Activated naive CD8-positive, alpha-beta T cell treated with anti-CD3 and anti-CD28 coated beads for 36 hours (primary cell): ENCODE measurements around the gene FHIT. TPM values are rescaled to one million over a fixed set of nuclear protein-coding genes. Genes with fewer than 3 reads are reported as not detected.
"Not testable (repeated sequence)": the region's sequence is repeated elsewhere in the genome, so short reads cannot be mapped to it uniquely, and the experiment has no call there.

Source experiments
- DNase-seq: peaks from one replicate; pipeline ENCODE4 v3.0.0; 2021
- H3K27ac Mint-ChIP-seq: one replicate; pipeline ENCODE4 v1.8.0; 2022; ENCODE audit warnings: mild to moderate bottlenecking, moderate library complexity, mixed read lengths
- H3K27me3 Mint-ChIP-seq: one replicate; pipeline ENCODE4 v1.8.0; 2022; ENCODE audit warnings: mild to moderate bottlenecking, mixed read lengths
- H3K36me3 Mint-ChIP-seq: one replicate; pipeline ENCODE4 v1.8.0; 2021; ENCODE audit warnings: mild to moderate bottlenecking, mixed read lengths
- H3K4me1 Mint-ChIP-seq: one replicate; pipeline ENCODE4 v1.8.0; 2021; ENCODE audit warnings: mixed read lengths
- H3K4me3 Mint-ChIP-seq: one replicate; pipeline ENCODE4 v1.8.0; 2022; ENCODE audit warnings: mild to moderate bottlenecking, moderate library complexity, mixed read lengths
- H3K9me3 Mint-ChIP-seq: one replicate; pipeline ENCODE4 v1.8.0; 2022; ENCODE audit warnings: mixed read lengths
- total RNA-seq, 2 experiments: library from RNA; stranded (reverse); gene quantifications; one replicate each; pipeline ENCODE4 v1.2.3, GENCODE V29; 2021

The FHIT gene
- total RNA-seq, 2 experiments from 2014 or later = 8.6 to 9.0 TPM

DNA sequence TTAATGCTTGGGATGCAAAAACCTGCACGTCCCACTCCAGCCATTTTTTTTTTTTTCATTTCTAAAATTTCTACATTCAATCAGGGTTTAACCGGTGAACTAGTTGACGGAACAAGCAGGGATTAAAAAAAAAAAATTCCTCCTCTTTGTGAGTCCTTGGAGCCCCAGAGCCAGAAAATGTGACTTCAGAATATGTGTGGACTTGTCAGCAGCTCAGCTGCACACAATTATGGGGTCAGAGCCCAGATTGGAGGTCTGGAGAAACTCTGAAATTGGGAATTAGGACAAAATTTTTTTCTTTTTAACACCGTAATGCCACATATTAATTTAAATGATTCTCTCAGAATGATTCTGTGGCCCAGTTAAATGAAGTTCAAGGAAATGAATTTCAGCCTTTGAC lies 1280.5 kb downstream of the FHIT start:
- DNase-seq = no peak
- H3K4me1 Mint-ChIP-seq = peaks cover 3% of the 10 kb centered on the region
- H3K36me3 Mint-ChIP-seq = peaks cover 1% of the 10 kb centered on the region
- no peak overlapping the region for H3K27ac Mint-ChIP-seq
- peaks cover 4% of the 10 kb centered on the region for H3K9me3 Mint-ChIP-seq
- no peaks in the 10 kb centered on the region for H3K27me3 Mint-ChIP-seq
- no peak overlapping the region for H3K4me3 Mint-ChIP-seq

DNA sequence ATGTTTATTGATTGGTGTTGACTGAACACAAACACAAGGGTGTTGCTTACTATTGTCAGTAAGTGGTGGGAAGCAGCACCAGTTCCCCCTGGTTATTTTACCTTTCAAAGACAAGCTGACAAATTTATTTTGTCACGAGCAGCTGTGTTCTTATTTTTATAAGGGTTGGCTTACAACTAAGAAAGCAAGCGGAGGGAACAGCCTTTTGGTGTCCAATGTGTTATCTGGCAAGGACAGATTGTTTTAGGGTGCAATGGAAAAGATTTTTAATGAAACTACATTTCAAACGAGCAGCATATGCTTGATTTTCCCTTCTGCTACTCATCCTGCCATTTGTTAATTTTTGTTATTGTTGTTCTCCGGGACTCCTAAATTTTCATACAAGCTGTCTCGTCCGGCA lies 1280.9 kb downstream of the FHIT start:
- peaks cover 4% of the 10 kb centered on the region for H3K9me3 Mint-ChIP-seq
- H3K4me1 Mint-ChIP-seq = peaks cover 3% of the 10 kb centered on the region
- H3K27me3 Mint-ChIP-seq = no peaks in the 10 kb centered on the region
- H3K36me3 Mint-ChIP-seq = peaks cover 1% of the 10 kb centered on the region
- DNase-seq = no peak
- no peak overlapping the region for H3K27ac Mint-ChIP-seq
- H3K4me3 Mint-ChIP-seq = no peak overlapping the region

DNA sequence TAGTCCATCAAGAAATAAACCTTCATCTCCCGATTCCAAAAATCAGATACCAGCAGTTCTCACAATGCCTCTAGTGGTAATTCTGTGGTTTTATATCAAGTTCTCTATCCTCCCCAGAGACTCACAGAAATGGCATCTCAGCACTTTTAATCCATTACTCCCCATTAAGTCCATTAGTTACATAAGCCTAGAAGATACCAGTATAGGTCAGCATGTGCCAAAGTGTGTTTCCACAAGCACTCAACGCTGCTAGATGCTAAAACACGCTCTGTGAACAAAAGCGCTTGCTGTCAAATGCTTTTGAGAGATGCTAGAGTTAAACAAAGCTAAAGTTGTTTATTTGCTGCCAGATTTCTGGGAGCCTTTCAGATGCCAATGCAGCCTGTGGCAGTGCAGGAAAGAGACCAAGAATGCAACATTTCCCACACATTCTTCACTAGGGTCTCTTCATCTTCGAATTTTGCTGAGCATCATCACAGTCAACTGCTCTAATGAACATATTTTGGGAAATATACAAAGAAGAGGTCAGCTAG lies 1282.7 kb downstream of the FHIT start:
- Mint-ChIP-seq H3K36me3 (peaks cover 1% of the 10 kb centered on the region), H3K27ac (no peak overlapping the region), H3K4me3 (no peak overlapping the region), H3K9me3 (peaks cover 4% of the 10 kb centered on the region), H3K27me3 (no peaks in the 10 kb centered on the region), H3K4me1 (peaks cover 3% of the 10 kb centered on the region)
- DNase-seq = no peak

DNA sequence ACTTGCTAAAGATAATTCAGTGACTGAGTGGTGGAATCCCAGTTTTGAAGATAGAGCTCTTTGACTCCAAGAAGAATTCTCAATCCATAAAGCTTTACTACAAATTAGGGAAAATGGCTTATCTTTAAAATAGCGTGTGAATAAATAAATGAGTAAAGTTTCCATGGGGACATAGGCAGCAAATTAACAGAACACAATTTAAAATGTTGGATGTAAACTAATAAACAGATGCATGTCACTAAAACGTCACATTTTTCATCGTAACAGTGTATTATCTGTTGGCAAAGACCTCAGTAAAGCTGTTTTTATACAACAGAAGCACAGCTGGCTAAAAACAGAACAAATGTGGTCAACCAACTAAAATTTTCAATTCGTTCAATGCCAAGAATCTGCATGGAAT lies 1287.6 kb downstream of the FHIT start:
- no peaks in the 10 kb centered on the region for H3K27me3 Mint-ChIP-seq
- H3K4me1 Mint-ChIP-seq = peaks cover 9% of the 10 kb centered on the region
- H3K9me3 Mint-ChIP-seq = peaks cover 4% of the 10 kb centered on the region
- no peak overlapping the region for H3K27ac Mint-ChIP-seq
- H3K4me3 Mint-ChIP-seq = no peak overlapping the region
- DNase-seq = no peak
- H3K36me3 Mint-ChIP-seq = peaks cover 7% of the 10 kb centered on the region

DNA sequence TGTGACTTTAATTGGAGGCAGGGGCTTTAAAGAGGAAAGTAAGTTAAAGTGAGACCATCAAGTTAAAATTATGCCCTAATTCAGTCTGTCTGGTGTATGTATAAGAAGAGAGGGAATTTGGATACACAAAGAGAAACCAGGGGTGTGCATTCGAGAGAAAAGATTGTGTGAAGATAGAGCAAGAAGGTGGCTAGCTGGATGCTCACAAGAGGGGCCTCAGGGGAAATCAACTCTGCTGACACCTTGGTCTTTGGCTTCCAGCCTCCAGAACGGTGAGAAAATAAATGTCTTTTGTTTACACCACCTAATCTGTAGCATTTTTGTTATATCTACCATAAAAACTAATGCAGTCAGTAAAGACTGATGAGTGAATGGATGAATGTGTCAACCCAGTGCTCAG lies 1294.1 kb downstream of the FHIT start:
- H3K36me3 Mint-ChIP-seq = peaks cover 17% of the 10 kb centered on the region
- no peak overlapping the region for H3K27ac Mint-ChIP-seq
- no peaks in the 10 kb centered on the region for H3K27me3 Mint-ChIP-seq
- H3K4me3 Mint-ChIP-seq = no peak overlapping the region
- H3K4me1 Mint-ChIP-seq = peaks cover 6% of the 10 kb centered on the region
- peaks cover 5% of the 10 kb centered on the region for H3K9me3 Mint-ChIP-seq
- DNase-seq = no peak

DNA sequence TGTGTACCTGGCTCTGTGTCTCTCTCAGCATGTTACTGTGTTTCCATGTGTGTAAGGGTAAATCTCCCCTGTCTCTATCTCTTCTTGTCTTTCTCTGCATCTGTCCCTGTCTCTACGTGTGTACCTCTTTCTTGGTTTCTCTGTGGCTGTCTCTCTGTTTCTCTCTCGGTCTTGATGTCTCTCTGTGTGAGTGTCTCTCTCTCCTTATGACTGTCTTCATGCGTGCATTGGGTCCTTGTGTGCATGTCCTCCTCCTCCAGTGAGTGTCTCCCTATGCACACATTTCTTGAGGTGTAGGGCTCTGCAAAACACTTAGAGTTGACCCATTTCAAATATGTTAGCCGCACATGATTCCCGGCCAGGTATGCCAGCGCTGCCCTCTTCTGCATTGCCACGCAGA lies 1298.1 kb downstream of the FHIT start:
- Mint-ChIP-seq H3K4me1 (no peaks in the 10 kb centered on the region), H3K27me3 (no peaks in the 10 kb centered on the region), H3K4me3 (no peak overlapping the region), H3K9me3 (peaks cover 9% of the 10 kb centered on the region), H3K27ac (no peak overlapping the region), H3K36me3 (peaks cover 21% of the 10 kb centered on the region)
- no peak for DNase-seq

DNA sequence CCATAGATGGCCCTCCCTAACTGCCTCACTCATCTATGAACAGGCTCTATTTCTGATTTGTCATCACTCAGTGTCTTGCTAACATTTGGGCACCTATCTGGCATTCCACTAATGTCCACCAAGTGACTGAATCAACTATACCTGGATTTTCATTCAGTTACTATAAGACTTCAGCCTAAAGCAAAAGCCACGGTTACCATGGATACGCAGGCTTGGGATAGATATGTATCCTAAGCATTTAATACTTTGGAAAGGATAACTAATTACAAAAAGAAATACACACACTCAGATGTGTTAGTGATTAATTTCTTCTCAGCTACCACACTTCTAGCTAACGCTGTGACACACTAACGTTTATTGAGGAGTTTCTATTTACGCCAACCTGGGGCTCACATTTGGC lies 1301.9 kb downstream of the FHIT start:
- DNase-seq = no peak
- Mint-ChIP-seq H3K4me1 (no peaks in the 10 kb centered on the region), H3K27ac (no peak overlapping the region), H3K36me3 (peaks cover 14% of the 10 kb centered on the region), H3K9me3 (peaks cover 22% of the 10 kb centered on the region), H3K27me3 (no peaks in the 10 kb centered on the region), H3K4me3 (no peak overlapping the region)

DNA sequence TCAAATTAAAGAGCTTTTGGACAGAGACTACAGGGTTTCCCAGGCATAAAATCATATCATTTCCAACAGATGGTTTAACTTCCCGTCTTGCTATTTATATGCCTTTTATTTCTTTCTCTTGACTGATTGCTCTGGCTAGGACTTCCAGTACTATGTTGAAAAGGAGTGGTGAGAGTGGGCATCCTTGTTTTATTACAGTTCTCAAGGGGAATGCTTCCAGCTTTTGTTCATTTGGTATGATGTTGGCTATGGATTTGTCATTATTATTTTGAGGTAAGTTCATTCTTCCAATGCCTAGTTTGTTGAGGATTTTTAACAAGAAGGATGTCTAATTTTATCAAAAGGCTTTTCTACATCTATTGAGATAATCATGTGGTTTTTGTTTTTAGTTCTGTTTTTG lies 1304.9 kb downstream of the FHIT start:
- H3K27me3 Mint-ChIP-seq = no peaks in the 10 kb centered on the region
- DNase-seq = no peak
- peaks cover 1% of the 10 kb centered on the region for H3K4me1 Mint-ChIP-seq
- H3K4me3 Mint-ChIP-seq = no peak overlapping the region
- no peak overlapping the region for H3K27ac Mint-ChIP-seq
- H3K9me3 Mint-ChIP-seq = peaks cover 22% of the 10 kb centered on the region
- H3K36me3 Mint-ChIP-seq = peaks cover 8% of the 10 kb centered on the region

DNA sequence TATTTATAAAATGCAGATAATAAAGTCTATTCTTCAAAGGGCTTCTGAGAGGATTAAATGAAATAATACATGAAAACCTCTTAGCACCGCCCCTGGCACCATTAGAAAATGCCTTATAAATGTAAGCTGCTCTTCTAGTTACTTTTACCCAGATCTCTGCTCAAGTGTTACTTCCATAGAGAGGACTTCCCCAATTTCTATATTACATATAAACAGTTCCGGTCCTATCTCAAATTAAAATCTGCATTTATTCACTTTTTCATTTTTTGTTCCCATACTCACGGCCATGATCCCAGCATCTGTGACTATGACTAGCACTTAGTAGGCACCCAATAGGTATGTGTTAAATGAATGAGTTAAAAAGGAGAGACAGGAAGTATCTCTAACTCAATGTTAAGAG lies 1310.5 kb downstream of the FHIT start:
- H3K27me3 Mint-ChIP-seq = no peaks in the 10 kb centered on the region
- no peak for DNase-seq
- H3K36me3 Mint-ChIP-seq = peaks cover 1% of the 10 kb centered on the region
- H3K4me3 Mint-ChIP-seq = no peak overlapping the region
- no peak overlapping the region for H3K27ac Mint-ChIP-seq
- peaks cover 24% of the 10 kb centered on the region for H3K4me1 Mint-ChIP-seq
- peaks cover 6% of the 10 kb centered on the region for H3K9me3 Mint-ChIP-seq

DNA sequence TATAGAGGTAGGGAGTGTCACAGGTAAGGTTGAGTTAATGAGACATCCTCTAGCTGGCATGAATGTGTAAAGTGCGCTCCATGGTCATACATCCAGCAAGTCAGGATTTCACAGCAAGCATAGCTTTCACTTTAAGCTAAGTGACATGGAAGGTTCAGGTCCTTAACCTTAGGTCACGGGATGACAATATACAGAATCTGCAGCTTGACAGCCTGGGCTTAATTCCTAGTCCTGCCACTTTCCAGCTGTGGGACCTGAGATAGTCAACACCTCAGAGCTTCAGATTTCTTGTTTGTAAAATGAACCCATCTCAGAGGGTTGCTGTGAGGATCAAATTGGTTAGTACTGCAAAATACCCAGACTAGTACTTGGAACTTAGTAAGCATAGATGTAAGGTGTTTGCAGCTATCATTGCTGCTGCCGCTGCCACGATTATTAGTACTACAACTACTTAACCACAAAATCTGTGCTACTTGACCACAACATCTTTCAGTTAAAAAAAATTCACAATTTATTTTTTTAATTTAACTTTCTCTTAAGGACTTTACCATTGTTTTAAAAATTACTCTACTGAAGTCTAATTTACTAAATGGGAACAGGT lies 1311.3 kb downstream of the FHIT start:
- no peaks in the 10 kb centered on the region for H3K27me3 Mint-ChIP-seq
- H3K27ac Mint-ChIP-seq = no peak overlapping the region
- H3K4me1 Mint-ChIP-seq = peaks cover 32% of the 10 kb centered on the region
- peaks cover 2% of the 10 kb centered on the region for H3K9me3 Mint-ChIP-seq
- no peak overlapping the region for H3K4me3 Mint-ChIP-seq
- H3K36me3 Mint-ChIP-seq = peaks cover 1% of the 10 kb centered on the region
- DNase-seq = no peak

DNA sequence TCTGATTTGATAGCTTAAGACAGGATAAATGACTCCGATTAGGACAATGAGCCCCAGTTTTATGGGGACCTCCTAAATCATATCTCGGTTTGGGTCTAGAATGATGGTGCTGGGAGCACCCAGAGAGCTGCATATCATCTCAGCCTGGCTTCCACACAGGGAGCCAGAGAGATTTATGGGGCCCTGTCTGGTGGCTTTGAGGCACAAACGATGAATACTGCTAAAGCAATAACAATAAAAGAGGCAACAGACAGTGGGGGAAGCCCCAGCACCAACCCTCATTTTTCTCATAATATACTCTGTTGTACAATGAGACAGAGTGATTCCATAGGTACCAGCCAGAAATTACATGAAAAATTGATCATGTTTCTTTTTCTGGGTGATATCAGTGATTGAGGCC lies 1312.4 kb downstream of the FHIT start:
- H3K27ac Mint-ChIP-seq = no peak overlapping the region

DNA sequence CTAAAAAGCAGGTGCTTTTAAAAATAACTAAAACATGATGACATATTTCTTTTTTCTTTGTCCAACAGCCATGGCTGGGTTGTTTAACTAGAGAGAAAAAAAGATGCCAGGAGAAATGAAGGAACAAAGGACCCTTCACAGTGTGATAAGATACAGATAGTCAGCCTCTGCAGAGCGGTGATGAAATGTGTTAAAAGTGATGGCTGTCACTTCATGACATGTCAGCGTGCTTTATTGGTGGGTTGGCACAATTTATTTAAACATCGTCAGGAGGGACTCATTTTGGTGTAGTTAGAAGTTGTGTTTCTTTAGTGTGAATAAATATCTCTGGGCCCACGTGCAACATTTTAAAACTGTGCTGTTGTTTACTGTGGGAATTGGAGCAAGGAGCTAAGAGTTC lies 1314.1 kb downstream of the FHIT start:
- peaks cover 8% of the 10 kb centered on the region for H3K36me3 Mint-ChIP-seq
- peaks cover 3% of the 10 kb centered on the region for H3K9me3 Mint-ChIP-seq
- no peak overlapping the region for H3K4me3 Mint-ChIP-seq
- peaks cover 52% of the 10 kb centered on the region for H3K4me1 Mint-ChIP-seq
- no peak overlapping the region for H3K27ac Mint-ChIP-seq
- DNase-seq = no peak
- H3K27me3 Mint-ChIP-seq = no peaks in the 10 kb centered on the region

More for the DNA sequence above, 1312.4 kb downstream of the FHIT start:
- no peak for DNase-seq
- H3K9me3 Mint-ChIP-seq = peaks cover 3% of the 10 kb centered on the region
- no peak overlapping the region for H3K4me3 Mint-ChIP-seq
- H3K36me3 Mint-ChIP-seq = peaks cover 7% of the 10 kb centered on the region
- peaks cover 40% of the 10 kb centered on the region for H3K4me1 Mint-ChIP-seq
- no peaks in the 10 kb centered on the region for H3K27me3 Mint-ChIP-seq

DNA sequence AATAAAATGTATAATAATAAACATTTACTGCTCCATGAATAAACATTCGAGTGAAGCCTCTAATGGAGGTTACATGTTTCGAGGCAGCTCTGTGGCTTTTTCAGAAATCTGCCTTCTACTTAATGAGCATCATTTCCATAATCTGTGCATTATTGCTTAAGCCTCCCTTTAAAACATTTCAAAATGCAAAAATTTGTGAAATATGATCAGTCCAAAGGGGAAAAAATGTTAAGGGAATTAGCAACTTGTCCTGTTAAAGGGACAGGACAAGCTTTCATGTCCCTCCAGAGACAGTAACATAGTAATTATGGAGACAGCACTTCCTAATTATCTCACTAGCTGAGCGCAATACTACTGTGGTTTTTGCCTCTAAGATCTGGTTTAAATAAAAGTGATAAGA lies 1314.8 kb downstream of the FHIT start:
- Mint-ChIP-seq H3K4me3 (no peak overlapping the region), H3K27me3 (no peaks in the 10 kb centered on the region), H3K9me3 (peaks cover 3% of the 10 kb centered on the region), H3K4me1 (peaks cover 56% of the 10 kb centered on the region), H3K36me3 (peaks cover 8% of the 10 kb centered on the region), H3K27ac (no peak overlapping the region)
- no peak for DNase-seq

DNA sequence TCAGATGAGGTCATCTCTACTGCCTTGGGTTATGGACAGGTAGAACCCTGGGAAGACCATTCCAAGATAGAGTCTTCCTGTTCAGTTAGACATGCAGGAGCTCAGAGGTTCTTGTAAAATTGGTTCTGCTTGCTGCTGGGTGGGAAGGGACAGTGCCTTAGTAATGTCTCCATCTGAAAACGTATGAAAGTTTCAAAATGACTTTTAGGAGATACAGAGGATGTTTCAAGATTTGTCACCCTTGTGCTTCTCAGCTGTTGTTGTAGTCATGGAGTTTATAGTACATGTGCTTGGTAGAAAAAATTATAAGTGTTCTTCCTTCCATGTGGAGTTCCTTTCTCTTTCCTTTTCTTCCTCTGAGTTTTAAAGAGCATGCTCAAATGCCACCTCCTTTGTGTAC lies 1316.2 kb downstream of the FHIT start:
- Mint-ChIP-seq H3K36me3 (peaks cover 8% of the 10 kb centered on the region), H3K27ac (peak overlapping the region; percentile 69)
- DNase-seq = peak; percentile 2

DNA sequence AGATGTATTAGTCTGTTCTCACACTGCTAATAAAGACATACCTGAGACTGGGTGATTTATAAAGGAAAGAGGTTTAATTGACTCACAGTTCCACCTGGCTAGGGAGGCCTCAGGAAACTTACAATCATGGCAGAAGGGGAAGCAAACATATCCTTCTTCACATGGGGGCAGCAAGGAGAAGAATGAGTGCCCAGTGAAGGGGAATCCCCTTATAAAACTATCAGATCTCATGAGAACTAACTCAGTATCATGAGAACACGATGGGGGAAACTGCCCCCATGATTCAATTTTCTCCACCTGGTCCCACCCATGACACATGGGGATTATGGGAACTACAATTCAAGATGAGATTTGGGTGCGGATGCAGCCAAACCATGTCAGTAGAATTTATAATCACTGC lies 1316.7 kb downstream of the FHIT start:
- H3K4me3 Mint-ChIP-seq, H3K9me3 Mint-ChIP-seq, DNase-seq, H3K36me3 Mint-ChIP-seq, H3K27me3 Mint-ChIP-seq: not testable (repeated sequence)
- Mint-ChIP-seq H3K27ac (peak overlapping the region; percentile 69), H3K4me1 (peaks cover 52% of the 10 kb centered on the region)

More for the DNA sequence above, 1316.2 kb downstream of the FHIT start:
- no peak overlapping the region for H3K4me3 Mint-ChIP-seq
- H3K9me3 Mint-ChIP-seq = peaks cover 3% of the 10 kb centered on the region
- peaks cover 51% of the 10 kb centered on the region for H3K4me1 Mint-ChIP-seq
- no peaks in the 10 kb centered on the region for H3K27me3 Mint-ChIP-seq

DNA sequence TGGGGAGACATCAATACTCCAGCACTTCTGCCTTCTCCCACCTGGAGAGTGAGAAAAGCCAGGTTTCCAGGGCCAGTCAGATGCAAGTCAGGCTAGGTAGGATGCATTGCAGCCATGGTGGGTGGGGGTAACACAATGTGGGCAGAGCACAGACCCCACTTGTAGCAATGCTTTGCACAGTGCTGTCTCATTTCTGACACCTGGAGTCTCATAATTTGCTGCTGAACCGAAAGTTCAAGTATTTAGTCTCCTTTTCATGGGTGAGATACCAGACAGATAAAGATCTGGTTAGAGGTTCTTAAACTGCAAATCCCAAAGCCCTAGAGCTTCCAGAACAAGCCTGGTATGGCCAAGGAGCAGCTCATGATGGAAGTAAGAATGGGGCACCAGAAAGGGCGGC lies 1321.1 kb downstream of the FHIT start:
- Mint-ChIP-seq H3K27ac (no peak overlapping the region), H3K9me3 (peaks cover 3% of the 10 kb centered on the region), H3K4me3 (no peak overlapping the region), H3K27me3 (no peaks in the 10 kb centered on the region), H3K4me1 (peaks cover 49% of the 10 kb centered on the region), H3K36me3 (peaks cover 11% of the 10 kb centered on the region)
- no peak for DNase-seq
